Astrocyte (in vitro differentiated cells and primary cell): ENCODE data around the gene ALK.

Experiments
- EZH2 ChIP-seq: IDR thresholded peaks from 2 replicates; pipeline ENCODE4 v1.6.1; 2012; ENCODE audit warnings: mild to moderate bottlenecking, low read length, inconsistent platforms; ENCODE audit not compliant: insufficient read depth
- TF ChIP-seq, protein P1 (sequence below): IDR thresholded peaks from 2 replicates; pipeline ENCODE4 v1.5.1; 2011; ENCODE audit warnings: low read depth, mild to moderate bottlenecking, inconsistent platforms, low read length, moderate library complexity; ENCODE audit not compliant: insufficient read depth

DNA sequence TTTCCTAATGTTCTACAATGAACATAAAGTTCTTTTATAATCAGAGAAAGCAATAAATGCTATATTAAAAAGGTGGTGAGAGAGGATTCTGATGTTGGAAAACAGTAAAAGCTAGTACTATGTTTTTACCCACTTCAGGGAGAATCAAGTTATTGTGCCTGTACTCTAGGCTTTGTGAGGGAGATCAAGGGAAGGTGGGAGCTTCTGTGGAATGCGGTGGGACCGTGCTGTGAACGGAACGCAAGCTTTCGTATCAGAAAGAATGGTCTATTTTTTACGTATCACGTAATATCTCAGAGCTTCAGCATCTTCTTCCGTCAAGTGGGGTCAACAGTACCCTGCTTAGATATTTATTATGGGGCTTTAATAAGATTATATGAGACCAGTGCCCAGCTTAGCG, 613.0 kb downstream of the ALK start:
- TF ChIP-seq EZH2, result no peak
- TF ChIP-seq, protein P1, sequence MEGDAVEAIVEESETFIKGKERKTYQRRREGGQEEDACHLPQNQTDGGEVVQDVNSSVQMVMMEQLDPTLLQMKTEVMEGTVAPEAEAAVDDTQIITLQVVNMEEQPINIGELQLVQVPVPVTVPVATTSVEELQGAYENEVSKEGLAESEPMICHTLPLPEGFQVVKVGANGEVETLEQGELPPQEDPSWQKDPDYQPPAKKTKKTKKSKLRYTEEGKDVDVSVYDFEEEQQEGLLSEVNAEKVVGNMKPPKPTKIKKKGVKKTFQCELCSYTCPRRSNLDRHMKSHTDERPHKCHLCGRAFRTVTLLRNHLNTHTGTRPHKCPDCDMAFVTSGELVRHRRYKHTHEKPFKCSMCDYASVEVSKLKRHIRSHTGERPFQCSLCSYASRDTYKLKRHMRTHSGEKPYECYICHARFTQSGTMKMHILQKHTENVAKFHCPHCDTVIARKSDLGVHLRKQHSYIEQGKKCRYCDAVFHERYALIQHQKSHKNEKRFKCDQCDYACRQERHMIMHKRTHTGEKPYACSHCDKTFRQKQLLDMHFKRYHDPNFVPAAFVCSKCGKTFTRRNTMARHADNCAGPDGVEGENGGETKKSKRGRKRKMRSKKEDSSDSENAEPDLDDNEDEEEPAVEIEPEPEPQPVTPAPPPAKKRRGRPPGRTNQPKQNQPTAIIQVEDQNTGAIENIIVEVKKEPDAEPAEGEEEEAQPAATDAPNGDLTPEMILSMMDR, result no peak
